ENCODE results near the gene EXD3.
"Not testable (repeated sequence)": the region's sequence is repeated elsewhere in the genome, so short reads cannot be mapped to it uniquely, and the experiment has no call there.

EXD3 gene

GRCh38 chr9:137393176-137394150, 29.5 kb downstream of the EXD3 start:
- DNase-seq (ENCODE audit: low read depth): no peak

GRCh38 chr9:137392232-137393007, 30.5 kb downstream of the EXD3 start:
- no peak for DNase-seq (ENCODE audit: low read depth)

GRCh38 chr9:137391411-137391754, 31.6 kb downstream of the EXD3 start:
- DNase-seq (ENCODE audit: low read depth): no peak

- no peak for DNase-seq (ENCODE audit: low read depth)
These were observed 32.2 kb downstream of the EXD3 start for GRCh38 chr9:137390553-137391410.

- no peak for DNase-seq (ENCODE audit: low read depth)
These were observed 33.6 kb downstream of the EXD3 start for GRCh38 chr9:137389428-137389746.

GRCh38 chr9:137388589-137389427, 34.2 kb downstream of the EXD3 start:
- no peak for DNase-seq (ENCODE audit: low read depth)

GRCh38 chr9:137387891-137388560, 34.9 kb downstream of the EXD3 start:
- DNase-seq (ENCODE audit: low read depth): no peak

- DNase-seq (ENCODE audit: low read depth): no peak
These were observed 35.7 kb downstream of the EXD3 start for GRCh38 chr9:137387114-137387890.

GRCh38 chr9:137386507-137387113, 36.4 kb downstream of the EXD3 start:
- DNase-seq (ENCODE audit: low read depth): not testable (repeated sequence)

- no peak for DNase-seq (ENCODE audit: low read depth)
These were observed 37.8 kb downstream of the EXD3 start for GRCh38 chr9:137385061-137385655.

GRCh38 chr9:137383784-137384756, 38.9 kb downstream of the EXD3 start:
- peak; percentile 13 for DNase-seq (ENCODE audit: low read depth)

- DNase-seq (ENCODE audit: low read depth): no peak
These were observed 39.7 kb downstream of the EXD3 start for GRCh38 chr9:137383081-137383783.

- DNase-seq (ENCODE audit: low read depth): no peak
These were observed 40.4 kb downstream of the EXD3 start for GRCh38 chr9:137382444-137383080.

- no peak for DNase-seq (ENCODE audit: low read depth)
These were observed 41.2 kb downstream of the EXD3 start for GRCh38 chr9:137381501-137382443.

GRCh38 chr9:137380606-137381005, 42.4 kb downstream of the EXD3 start:
- no peak for DNase-seq (ENCODE audit: low read depth)

- no peak for DNase-seq (ENCODE audit: low read depth)
These were observed 42.8 kb downstream of the EXD3 start for GRCh38 chr9:137380171-137380570.
